ENCODE data around the gene ZBTB24.

ZBTB24 gene

DNA sequence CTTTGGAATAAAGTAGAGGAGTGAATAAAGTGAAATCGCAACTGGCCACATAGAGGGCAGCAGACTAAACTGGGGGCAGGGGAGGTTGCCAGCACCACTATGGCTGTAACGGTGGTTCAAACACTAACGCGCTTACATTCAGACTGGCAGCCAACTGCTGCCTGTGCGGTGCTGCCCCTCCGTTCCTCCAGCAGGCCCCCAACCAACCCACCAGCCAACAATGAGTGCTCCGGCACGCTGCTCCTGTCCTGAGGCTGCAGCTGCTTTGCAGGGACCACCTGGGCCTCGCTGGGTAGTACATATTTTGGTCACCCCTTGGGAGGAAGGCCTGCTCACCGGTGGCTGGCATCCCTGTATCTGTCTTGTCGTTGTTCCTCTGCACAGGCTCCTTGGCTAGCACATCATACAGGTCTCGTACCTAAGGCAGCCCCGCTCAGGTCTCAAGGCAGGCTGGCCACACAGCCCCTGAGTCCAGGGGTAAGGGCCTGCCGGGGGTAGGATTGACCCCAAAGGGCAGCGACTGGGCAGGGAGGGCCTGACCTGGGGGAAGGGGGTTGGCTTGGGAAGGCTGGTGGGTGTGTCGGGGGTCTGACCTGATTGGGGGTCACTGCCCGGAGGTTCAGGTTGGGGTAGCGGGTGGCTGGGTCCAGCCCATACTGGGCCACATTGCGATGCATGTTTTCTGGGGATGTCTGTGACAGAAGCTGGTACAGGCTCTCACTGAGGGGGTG is 33.8 kb downstream of the ZBTB24 start:
- ATAC-seq (ENCODE audit: insufficient read depth, low read depth), result no peak
- H3K27ac ChIP-seq (ENCODE audit: low read length), result no peak overlapping the region
- no peak overlapping the region for H3K9ac ChIP-seq (ENCODE audit: low read depth, low read length)
- no peak overlapping the region for H2AFZ ChIP-seq (ENCODE audit: low read depth, low read length)
- no peak overlapping the region for H3K4me3 ChIP-seq (ENCODE audit: low read depth in 1 of 2, low read length in 2 of 2)
- peaks cover 22% of the 10 kb centered on the region for H3K4me1 ChIP-seq (ENCODE audit: insufficient read depth, low read length)
- H3K27me3 ChIP-seq (ENCODE audit: insufficient read depth, low read length, poor library complexity), result no peaks in the 10 kb centered on the region
- TF ChIP-seq, protein P1, sequence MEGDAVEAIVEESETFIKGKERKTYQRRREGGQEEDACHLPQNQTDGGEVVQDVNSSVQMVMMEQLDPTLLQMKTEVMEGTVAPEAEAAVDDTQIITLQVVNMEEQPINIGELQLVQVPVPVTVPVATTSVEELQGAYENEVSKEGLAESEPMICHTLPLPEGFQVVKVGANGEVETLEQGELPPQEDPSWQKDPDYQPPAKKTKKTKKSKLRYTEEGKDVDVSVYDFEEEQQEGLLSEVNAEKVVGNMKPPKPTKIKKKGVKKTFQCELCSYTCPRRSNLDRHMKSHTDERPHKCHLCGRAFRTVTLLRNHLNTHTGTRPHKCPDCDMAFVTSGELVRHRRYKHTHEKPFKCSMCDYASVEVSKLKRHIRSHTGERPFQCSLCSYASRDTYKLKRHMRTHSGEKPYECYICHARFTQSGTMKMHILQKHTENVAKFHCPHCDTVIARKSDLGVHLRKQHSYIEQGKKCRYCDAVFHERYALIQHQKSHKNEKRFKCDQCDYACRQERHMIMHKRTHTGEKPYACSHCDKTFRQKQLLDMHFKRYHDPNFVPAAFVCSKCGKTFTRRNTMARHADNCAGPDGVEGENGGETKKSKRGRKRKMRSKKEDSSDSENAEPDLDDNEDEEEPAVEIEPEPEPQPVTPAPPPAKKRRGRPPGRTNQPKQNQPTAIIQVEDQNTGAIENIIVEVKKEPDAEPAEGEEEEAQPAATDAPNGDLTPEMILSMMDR (IDR thresholded peaks at IDR 0.05; ENCODE audit: borderline replicate concordance, extremely low read depth, low read length, poor library complexity, severe bottlenecking), result no peak
- TF ChIP-seq EZH2 (IDR thresholded peaks at IDR 0.05; ENCODE audit: borderline replicate concordance, low read depth, low read length, severe bottlenecking), result no peak
- H3K4me2 ChIP-seq (ENCODE audit: insufficient read depth, low read length), result no peak overlapping the region
- no peaks in the 10 kb centered on the region for H3K9me3 ChIP-seq (ENCODE audit: insufficient read depth, low read length, severe bottlenecking)
- H3K36me3 ChIP-seq (ENCODE audit: insufficient read depth, low read length), result peaks cover 61% of the 10 kb centered on the region
- H4K20me1 ChIP-seq (ENCODE audit: insufficient read depth, low read length), result peaks cover 20% of the 10 kb centered on the region
- 0 out of 2 replicates have a peak, but pooled peaks cover 2% of the 10 kb centered on the region for H3K79me2 ChIP-seq (ENCODE audit: insufficient read depth, low read length)
- no peak for DNase-seq

DNA sequence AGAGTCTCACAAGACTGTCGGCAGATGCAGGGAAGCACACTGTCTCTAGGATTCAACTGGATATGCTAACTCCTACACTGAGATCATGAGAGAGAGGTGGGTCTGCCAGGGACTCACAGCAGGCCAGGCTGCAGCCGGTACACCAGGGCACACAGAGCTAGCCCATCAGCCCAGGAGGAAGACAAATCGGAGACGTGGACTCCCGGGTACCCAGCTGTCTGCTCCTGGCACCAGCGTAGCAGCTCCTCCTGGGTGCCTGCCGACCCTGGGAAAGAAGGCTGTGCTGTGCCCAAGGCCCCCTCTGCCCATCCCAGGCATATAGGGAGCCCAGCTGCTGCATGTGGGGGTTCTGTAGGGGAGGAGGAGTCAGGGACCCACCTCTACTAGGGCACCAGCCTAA is 34.4 kb downstream of the ZBTB24 start:
- H3K4me2 ChIP-seq (ENCODE audit: insufficient read depth, low read length), result no peak overlapping the region
- TF ChIP-seq EZH2 (IDR thresholded peaks at IDR 0.05; ENCODE audit: borderline replicate concordance, low read depth, low read length, severe bottlenecking), result no peak
- TF ChIP-seq, protein P1 (IDR thresholded peaks at IDR 0.05; ENCODE audit: borderline replicate concordance, extremely low read depth, low read length, poor library complexity, severe bottlenecking), result no peak
- no peaks in the 10 kb centered on the region for H3K27me3 ChIP-seq (ENCODE audit: insufficient read depth, low read length, poor library complexity)
- H3K79me2 ChIP-seq (ENCODE audit: insufficient read depth, low read length), result 0 out of 2 replicates have a peak, but pooled peaks cover 2% of the 10 kb centered on the region
- H3K9ac ChIP-seq (ENCODE audit: low read depth, low read length), result no peak overlapping the region
- ATAC-seq (ENCODE audit: insufficient read depth, low read depth) (no peak), DNase-seq (no peak)
- no peak overlapping the region for H2AFZ ChIP-seq (ENCODE audit: low read depth, low read length)
- peak overlapping the region; percentile 28; the same call in 1 of the 2 replicates for H3K27ac ChIP-seq (ENCODE audit: low read length)
- H3K4me1 ChIP-seq (ENCODE audit: insufficient read depth, low read length), result peaks cover 16% of the 10 kb centered on the region
- H3K4me3 ChIP-seq (ENCODE audit: low read depth in 1 of 2, low read length in 2 of 2), result no peak overlapping the region
- H3K9me3 ChIP-seq (ENCODE audit: insufficient read depth, low read length, severe bottlenecking), result no peaks in the 10 kb centered on the region
- peaks cover 63% of the 10 kb centered on the region for H3K36me3 ChIP-seq (ENCODE audit: insufficient read depth, low read length)
- H4K20me1 ChIP-seq (ENCODE audit: insufficient read depth, low read length), result peaks cover 14% of the 10 kb centered on the region

DNA sequence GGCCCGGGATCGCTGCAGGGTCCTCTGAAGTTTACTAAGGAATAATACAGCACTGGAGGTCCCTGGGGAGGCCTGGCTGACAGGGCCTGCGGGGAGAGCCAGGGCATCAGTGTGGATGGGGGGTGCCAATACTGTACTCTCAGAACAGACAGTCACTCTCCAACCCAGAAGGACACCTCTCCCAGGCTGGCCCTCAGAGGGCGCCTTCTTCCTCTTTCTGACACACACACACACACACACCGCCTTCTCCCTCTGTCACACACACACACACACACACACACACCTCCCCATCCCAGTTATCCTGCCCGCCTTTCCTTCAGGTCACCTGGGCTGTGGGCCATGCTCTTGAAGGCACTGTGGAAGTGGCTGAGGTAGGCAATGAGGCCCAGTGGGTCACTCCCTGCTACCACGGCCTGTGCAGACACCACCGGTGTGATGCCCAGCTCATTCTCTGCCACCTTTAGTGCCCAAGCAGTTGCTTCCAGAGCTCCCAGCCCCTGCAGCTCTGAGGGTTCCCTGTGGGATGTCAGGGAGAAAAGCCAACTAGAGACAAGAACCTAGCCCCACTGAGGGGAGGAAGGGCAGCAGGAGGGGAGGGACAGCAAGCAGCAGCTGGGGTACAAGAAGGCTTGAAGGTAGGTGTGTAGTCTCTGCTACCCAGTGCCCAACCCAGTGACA is 35.0 kb downstream of the ZBTB24 start:
- H4K20me1 ChIP-seq (ENCODE audit: insufficient read depth, low read length), result peaks cover 8% of the 10 kb centered on the region
- peaks cover 63% of the 10 kb centered on the region for H3K36me3 ChIP-seq (ENCODE audit: insufficient read depth, low read length)
- H3K9me3 ChIP-seq (ENCODE audit: insufficient read depth, low read length, severe bottlenecking), result no peaks in the 10 kb centered on the region
- TF ChIP-seq, protein P1 (IDR thresholded peaks at IDR 0.05; ENCODE audit: borderline replicate concordance, extremely low read depth, low read length, poor library complexity, severe bottlenecking), result peak; percentile 11
- no peak for TF ChIP-seq EZH2 (IDR thresholded peaks at IDR 0.05; ENCODE audit: borderline replicate concordance, low read depth, low read length, severe bottlenecking)
- H3K27ac ChIP-seq (ENCODE audit: low read length), result 0 out of 2 replicates have a peak overlapping the region, but pooled peaks have one; percentile 28
- ATAC-seq (ENCODE audit: insufficient read depth, low read depth) (peak; percentile 35; the same call in 1 of the 3 replicates), DNase-seq (no peak)
- peaks cover 13% of the 10 kb centered on the region for H3K4me1 ChIP-seq (ENCODE audit: insufficient read depth, low read length)
- no peak overlapping the region for H3K9ac ChIP-seq (ENCODE audit: low read depth, low read length)
- no peak overlapping the region for H3K4me2 ChIP-seq (ENCODE audit: insufficient read depth, low read length)
- H3K27me3 ChIP-seq (ENCODE audit: insufficient read depth, low read length, poor library complexity), result no peaks in the 10 kb centered on the region
- no peak overlapping the region for H2AFZ ChIP-seq (ENCODE audit: low read depth, low read length)
- no peaks in the 10 kb centered on the region for H3K79me2 ChIP-seq (ENCODE audit: insufficient read depth, low read length)
- no peak overlapping the region for H3K4me3 ChIP-seq (ENCODE audit: low read depth in 1 of 2, low read length in 2 of 2)
